Measurements from ENCODE around the gene ATF7IP2.
"Not testable (repeated sequence)": the region's sequence is repeated elsewhere in the genome, so short reads cannot be mapped to it uniquely, and the experiment has no call there.

Gene ATF7IP2, protein sequence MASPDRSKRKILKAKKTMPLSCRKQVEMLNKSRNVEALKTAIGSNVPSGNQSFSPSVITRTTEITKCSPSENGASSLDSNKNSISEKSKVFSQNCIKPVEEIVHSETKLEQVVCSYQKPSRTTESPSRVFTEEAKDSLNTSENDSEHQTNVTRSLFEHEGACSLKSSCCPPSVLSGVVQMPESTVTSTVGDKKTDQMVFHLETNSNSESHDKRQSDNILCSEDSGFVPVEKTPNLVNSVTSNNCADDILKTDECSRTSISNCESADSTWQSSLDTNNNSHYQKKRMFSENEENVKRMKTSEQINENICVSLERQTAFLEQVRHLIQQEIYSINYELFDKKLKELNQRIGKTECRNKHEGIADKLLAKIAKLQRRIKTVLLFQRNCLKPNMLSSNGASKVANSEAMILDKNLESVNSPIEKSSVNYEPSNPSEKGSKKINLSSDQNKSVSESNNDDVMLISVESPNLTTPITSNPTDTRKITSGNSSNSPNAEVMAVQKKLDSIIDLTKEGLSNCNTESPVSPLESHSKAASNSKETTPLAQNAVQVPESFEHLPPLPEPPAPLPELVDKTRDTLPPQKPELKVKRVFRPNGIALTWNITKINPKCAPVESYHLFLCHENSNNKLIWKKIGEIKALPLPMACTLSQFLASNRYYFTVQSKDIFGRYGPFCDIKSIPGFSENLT

DNA sequence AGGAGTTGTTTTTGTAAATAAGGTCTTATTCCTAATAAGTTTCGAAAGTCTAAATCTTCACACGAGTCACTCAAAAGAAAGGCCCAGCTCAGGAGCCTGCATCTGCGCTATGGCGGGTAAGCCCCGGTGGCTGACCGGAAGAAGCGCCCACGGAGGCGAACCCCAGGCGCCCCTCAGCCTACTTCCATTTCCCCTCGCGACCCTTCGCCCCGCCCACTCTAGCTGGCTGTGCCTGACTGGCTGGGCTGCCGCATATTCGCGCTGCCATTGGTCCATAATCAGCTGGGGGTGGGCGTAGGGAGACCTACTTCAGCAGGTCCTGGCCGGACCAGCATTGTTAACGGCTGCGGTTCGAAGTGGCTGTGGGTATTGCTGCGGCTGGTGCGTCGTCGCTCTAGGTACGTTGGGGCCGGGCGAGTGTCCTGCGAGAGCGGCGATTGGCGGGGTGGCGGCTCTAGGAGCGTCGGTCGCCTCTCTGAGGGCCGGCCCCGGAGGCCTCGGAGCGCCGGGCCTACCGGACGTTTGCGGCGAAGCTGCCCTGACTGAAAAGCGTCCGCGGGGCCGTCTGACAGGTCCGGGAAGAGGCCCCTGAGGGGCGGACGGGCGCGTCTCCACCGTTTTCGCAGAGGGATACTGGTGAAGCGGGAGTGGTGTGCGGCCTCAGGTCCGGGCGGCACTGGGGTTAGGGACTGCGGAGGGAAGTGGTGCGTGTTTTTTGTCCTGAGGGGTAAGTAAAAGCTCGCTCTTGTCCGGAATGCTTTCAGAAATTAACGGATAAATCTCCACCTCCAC, at the start of gene ATF7IP2:
Gene ATF7IP2, plus strand, starts transcription at position 337 of the 792 bp plus-strand sequence. CDS start 44,560 bp downstream, outside the sequence.
- no peak for DNase-seq

DNA sequence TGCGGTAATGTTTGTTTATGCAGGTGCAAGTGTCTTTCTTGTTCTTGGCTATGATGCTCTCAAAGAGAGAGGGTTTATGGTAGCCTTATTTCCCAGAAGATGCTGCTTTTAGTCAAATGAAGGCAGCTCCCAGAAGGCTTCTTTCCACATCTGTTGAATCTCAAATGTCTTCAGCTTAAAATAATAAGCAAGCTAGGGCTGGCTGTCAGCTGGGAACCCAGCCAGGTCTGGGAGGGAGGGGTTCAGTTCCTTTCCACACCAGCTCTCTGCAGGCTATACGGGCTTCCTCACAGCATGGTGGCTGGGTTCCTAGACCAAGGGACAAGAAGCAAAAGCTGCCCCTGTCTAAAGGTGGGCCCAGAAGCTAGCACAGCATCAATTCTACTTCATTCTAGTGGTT, 47.4 kb upstream of the ATF7IP2 start:
- DNase-seq, result no peak

GRCh38 chr16:10339777-10340732, 45.8 kb upstream of the ATF7IP2 start:
- no peak for DNase-seq

DNA sequence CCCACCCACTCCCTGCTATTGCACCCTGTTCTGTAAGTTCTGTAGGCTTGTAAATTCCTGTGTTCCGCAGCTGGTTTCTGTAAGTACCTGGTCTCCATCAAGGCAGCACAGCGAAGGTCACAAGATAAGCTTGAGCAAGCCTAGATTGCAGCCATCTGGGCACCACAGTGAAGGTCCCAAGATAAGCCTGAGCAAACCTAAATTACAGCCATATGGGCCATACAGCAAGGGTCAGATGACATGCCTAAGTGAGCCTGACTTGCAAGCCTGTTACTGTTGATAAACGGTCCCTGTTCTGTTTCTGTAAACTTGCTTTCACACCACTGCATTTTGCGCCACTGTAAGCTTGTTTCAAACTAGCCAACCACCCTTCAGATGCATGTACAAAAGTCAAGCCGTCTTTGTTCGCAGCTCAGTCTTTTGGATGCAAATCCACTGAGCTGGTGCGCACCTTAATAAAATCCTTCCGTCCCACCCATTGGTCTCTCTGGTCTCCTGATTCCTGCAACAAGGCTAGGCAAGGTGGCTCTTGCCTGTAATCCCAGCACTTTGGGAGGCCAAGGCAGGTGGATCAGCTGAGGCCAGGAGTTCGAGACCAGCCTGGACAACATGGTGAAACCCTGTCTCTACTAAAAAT, 42.6 kb upstream of the ATF7IP2 start:
- no peak for DNase-seq

GRCh38 chr16:10344699-10345098, 41.2 kb upstream of the ATF7IP2 start:
- DNase-seq, result not testable (repeated sequence)

DNA sequence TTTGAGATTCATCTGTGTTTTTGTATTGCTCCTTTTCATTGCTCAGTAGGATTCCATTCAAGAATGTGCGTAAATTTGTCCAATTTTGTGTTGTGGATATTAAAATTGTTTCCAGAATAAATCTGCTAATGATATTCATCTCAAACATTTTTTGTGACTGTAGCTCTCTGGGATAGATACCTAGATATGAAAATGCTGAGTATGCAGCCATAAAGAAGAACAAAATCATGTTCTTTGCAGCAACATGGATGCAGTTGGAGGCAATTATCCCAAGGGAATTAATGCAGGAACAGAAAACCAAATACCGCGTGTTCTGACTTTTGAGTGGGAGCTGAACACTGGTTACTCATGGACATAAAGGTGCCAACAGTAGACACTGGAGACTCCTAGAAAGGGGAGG, 40.2 kb upstream of the ATF7IP2 start:
- no peak for DNase-seq

DNA sequence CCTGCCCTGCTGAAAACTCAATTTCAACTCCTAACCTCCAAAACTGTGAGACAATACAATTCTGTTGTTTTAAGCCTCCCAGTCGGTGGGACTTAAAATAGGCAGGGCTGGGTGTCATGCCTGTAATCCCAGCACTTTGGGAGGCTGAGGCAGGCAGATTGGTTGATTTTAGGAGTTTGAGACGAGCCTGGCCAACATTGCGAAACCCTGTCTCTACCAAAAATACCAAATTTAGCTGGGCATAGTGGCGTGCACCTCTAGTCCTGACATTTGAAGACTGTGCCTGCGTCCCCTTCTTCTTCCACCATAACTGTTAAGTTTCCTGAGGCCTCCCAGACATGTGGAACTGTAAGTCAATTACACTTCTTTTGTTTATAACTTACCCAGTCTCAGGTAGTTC, 36.0 kb upstream of the ATF7IP2 start:
- DNase-seq, result no peak

DNA sequence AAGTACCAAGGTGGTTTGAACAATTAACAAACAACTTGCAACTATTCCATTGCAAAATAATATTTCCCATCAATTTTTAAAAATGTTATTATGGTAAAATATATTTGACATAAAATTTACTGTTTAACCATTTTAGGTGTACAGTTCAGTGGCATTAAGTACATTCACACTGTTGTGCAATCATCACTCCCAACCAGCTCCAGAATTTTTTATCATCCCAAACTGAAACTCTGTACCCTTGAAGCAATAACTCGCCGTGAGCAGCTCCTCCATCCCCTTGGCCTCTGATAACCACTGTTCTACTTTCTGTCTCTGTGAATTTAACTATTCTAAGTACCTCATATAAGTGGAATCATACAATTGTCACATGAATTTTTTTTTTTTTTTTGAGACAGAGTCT, 33.6 kb upstream of the ATF7IP2 start:
- DNase-seq, result no peak

DNA sequence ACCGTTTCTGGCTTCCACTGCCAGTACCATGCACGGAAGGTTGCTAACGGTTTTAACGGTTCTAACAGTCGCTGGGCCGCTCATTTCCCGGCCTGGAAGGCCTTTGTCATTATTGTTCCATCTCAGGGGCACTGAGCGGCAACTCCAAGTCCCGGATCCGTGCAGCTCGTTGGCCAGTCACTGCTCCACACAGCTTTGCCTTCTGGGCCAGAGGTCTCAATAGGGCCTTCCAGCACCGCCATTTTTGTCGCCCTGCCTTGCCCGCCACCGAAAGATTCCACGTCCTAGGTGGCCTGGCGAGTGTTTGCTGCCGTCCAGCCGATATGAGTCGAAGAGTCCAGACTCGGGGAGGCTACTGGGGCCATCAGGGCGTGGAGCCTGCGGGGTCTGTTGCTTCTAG, 30.3 kb upstream of the ATF7IP2 start:
- no peak for DNase-seq

DNA sequence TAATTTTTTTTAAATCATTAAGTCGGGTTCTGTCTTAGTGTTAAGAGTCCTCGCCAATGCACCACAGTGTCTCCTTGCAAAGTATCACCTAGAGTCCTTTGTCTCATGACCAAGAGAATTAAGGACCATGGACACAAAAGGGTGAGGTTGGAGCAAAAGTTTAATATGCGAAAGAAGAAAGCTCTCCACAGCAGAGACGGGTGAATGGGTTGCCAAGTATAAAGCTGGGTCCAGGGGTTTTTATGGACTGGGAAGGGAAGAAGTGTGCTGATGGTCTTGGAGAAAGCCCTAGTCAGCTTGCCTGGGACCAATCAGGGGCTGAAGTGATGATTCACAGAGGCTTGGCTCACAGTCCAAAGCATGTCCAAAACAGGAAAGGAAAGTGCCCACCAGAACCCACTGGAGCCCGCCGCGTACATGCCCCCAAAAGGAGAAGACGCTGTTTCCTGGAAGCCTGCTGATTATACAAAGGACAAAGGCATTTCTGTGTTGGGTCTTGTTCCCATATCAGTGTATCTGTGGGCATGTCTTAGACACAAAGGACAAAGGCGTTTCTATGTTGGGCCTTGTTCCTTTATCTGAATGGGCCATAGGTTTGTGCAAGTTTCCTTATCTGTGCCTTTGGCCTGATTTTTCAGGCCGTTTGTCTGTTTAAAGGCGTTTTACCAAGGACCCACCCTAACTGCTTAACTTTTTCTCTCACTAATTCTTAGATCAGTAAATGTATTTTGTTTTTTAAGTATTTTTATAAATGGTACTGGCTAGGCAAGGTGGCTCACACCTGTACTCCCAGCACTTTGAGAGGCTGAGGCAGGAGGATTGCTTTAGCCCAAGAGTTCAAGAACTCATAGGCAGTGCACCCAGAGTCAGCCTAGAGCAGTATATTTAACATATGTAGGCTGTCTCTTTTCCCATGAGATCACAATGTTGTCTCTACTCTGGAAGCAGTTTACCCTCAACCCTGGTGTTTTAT, 28.7 kb upstream of the ATF7IP2 start:
- no peak for DNase-seq

- DNase-seq, result not testable (repeated sequence)
Observed at GRCh38 chr16:10361747-10362076, 24.1 kb upstream of the ATF7IP2 start.

GRCh38 chr16:10362077-10362863, 23.6 kb upstream of the ATF7IP2 start:
- DNase-seq, result no peak

DNA sequence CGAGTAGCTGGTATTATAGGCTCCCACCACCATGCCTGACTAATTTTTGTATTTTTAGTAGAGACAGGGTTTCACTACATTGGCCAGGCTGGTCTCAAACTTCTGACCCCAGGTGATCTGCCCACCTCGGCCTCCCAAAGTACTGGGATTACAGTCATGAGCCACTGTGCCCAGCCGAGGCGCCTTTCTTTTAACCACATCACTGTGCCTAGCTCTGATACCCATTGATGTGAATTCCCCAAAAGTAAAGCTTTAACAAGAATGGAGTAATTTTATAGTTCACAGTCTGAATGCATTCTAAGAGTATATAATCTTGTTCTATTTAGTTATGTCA, 23.0 kb upstream of the ATF7IP2 start:
- DNase-seq, result not testable (repeated sequence)

DNA sequence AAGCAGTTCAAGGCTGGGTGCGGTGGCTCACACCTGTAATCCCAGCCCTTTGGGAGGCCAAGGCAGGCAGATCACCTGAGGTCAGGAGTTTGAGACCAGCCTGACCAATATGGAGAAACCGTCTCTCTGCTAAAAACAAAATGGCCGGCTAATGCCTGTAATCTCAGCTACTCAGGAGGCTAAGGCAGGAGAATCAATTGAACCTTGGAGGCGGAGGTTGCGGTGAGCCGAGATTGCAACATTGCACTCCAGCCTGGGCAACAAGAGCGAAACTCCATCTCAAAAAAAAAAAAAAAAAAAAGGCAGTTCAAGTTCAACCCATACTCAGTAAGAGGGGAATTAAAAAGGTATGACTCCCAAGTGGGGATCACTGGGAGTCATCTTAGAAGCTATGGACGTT, 19.2 kb upstream of the ATF7IP2 start:
- DNase-seq, result not testable (repeated sequence)

GRCh38 chr16:10367616-10368188, 18.2 kb upstream of the ATF7IP2 start:
- DNase-seq, result no peak

DNA sequence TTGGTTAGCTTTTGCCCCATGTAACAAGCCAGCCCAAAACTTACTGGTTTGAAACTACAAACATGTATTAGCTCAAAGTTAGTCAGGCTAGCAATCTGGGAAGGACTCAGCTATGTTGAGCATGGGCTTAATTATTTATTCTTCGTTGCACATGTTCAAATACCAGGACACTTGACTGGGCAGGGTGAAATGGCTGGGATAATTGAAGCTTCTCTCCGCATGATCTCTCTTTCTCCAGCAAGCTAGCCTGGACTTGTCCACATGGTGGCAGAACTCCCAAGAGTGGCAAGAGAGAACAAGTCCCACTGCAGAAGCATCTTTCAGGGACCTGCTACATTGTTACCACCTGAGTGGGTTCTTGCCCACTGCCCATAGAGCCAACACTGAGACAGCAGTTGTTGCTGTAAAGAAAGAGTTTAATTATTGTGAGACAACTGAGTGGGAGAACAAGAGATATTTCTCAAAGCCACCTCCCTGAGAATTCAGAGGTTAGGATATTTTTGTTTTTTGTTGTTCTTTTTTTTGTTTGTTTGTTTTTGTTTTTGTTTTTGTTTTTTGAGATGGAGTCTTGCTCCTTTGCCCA, 16.8 kb upstream of the ATF7IP2 start:
- no peak for DNase-seq

DNA sequence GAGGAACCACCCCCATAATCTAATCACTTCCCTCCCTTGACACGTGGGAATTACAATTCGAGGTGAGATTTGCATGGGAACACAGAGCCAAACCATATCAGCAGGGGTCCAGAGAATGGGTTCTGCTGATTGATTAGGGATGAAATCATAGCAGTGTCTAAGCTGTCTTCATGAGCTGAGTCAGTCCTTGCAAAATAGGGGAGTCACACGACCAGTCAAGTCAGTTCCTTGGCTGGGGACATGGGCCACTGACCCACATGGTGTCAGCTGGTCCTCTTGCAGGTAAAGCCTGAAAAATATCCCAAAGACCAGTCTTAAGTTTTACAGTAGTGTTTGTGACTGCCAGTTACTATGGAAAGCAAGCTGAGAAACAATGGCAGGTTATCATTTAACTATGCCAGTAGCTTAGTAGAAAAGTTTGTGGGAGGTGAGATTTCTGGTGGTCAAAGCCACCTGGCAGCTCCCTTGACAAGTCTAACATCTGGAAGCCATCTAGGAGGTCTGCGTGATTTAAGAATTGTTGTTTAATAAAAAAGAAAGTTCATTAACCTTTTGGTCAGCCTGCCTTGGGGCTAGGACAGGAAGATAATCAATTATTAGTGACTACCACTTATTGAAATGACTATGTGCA, 15.7 kb upstream of the ATF7IP2 start:
- no peak for DNase-seq

DNA sequence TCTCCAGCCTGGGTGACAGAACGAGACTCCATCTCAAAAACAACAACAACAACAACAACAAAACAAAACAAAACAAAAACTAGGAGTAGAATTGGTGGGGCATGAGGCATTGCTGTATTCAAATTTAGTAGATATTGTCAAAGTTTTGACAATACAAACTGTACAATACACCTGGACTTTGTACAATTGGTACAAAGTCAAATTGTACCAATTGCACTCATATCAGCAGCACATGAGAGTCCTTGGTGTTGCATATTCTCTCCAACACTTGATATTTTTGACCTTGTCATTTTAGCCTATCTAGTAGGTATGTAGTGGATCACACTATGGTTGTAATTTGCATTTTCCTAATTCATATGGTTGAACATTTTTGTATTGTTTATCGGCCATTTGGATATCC, 14.3 kb upstream of the ATF7IP2 start:
- no peak for DNase-seq

- no peak for DNase-seq
Observed at GRCh38 chr16:10373556-10373955, 12.3 kb upstream of the ATF7IP2 start.

Data from NCI-H187 (cell line).